ENCODE measurements around the gene MIB2.
"Not testable (repeated sequence)": the region's sequence is repeated elsewhere in the genome, so short reads cannot be mapped to it uniquely, and the experiment has no call there.

The MIB2 gene

GRCh38 chr1:1615256-1616044, at the start of gene MIB2:
TSS of gene MIB2 (plus strand) at chr1:1615500. CDS start at chr1:1623453, 7,953 bp downstream.
- peak; percentile 98 for DNase-seq

- no peak for DNase-seq
Measured at GRCh38 chr1:1567152-1567875, 48.0 kb upstream of the MIB2 start.

GRCh38 chr1:1567891-1568291, 47.4 kb upstream of the MIB2 start:
- DNase-seq = no peak

- no peak for DNase-seq
Measured at GRCh38 chr1:1569341-1569740, 46.0 kb upstream of the MIB2 start.

- no peak for DNase-seq
Measured at GRCh38 chr1:1573843-1574720, 41.2 kb upstream of the MIB2 start.

- DNase-seq = peak; percentile 95
Measured at GRCh38 chr1:1574721-1575537, 40.4 kb upstream of the MIB2 start, which contains the start of gene SSU72. TSS of gene SSU72 (minus strand) at chr1:1574863. CDS start at chr1:1574557, 306 bp downstream.

- no peak for DNase-seq
Measured at GRCh38 chr1:1577367-1578011, 37.8 kb upstream of the MIB2 start.

- no peak for DNase-seq
Measured at GRCh38 chr1:1578371-1578940, 36.8 kb upstream of the MIB2 start.

GRCh38 chr1:1582585-1583346, 32.5 kb upstream of the MIB2 start:
- no peak for DNase-seq

GRCh38 chr1:1583347-1584010, 31.8 kb upstream of the MIB2 start:
- DNase-seq = no peak

GRCh38 chr1:1591452-1591851, 23.8 kb upstream of the MIB2 start:
- no peak for DNase-seq

- no peak for DNase-seq
Measured at GRCh38 chr1:1593834-1594601, 21.3 kb upstream of the MIB2 start.

GRCh38 chr1:1594602-1595260, 20.6 kb upstream of the MIB2 start:
- no peak for DNase-seq

- DNase-seq = not testable (repeated sequence)
Measured at GRCh38 chr1:1595341-1595740, 20.0 kb upstream of the MIB2 start.

GRCh38 chr1:1596493-1597274, 18.6 kb upstream of the MIB2 start:
- DNase-seq = no peak

GRCh38 chr1:1597275-1597930, 17.9 kb upstream of the MIB2 start:
- no peak for DNase-seq

- no peak for DNase-seq
Measured at GRCh38 chr1:1598051-1598719, 17.1 kb upstream of the MIB2 start.

Measured in activated CD8-positive, alpha-beta memory T cell treated with anti-CD3 and anti-CD28 coated beads for 24 hours (primary cell).